ENCODE data around the gene RHOBTB3. TPM values are rescaled to one million over a fixed set of nuclear protein-coding genes. Genes with fewer than 3 reads are reported as not detected.

RHOBTB3 gene
- total RNA-seq, 1 donor from 2014 or later: 73.8 TPM

GRCh38 chr5:95729115-95730010 is 1.8 kb upstream of the RHOBTB3 start:
- H3K27me3 Mint-ChIP-seq (ENCODE audit: low read depth, unreplicated experiment): no peaks in the 10 kb centered on the region
- FAIRE-seq (no peak), DNase-seq (ENCODE audit: low read depth) (no peak)
- peaks cover 1% of the 10 kb centered on the region for H3K9me3 Mint-ChIP-seq (ENCODE audit: unreplicated experiment)
- Histone ChIP-seq H3K4me1 (ENCODE audit: insufficient read depth, low read length) (peaks cover 35% of the 10 kb centered on the region), H3K36me3 (ENCODE audit: insufficient read depth, low read length) (peaks cover 3% of the 10 kb centered on the region), H3K9ac (ENCODE audit: low read length) (peak overlapping the region; percentile 94), H3K4me2 (ENCODE audit: low read length) (peak overlapping the region; percentile 90), H3K79me2 (ENCODE audit: insufficient read depth, low read length) (peaks cover 33% of the 10 kb centered on the region), H4K20me1 (ENCODE audit: insufficient read depth, low read length) (peaks cover 4% of the 10 kb centered on the region), H3K27ac (ENCODE audit: low read depth, low read length) (peak overlapping the region; percentile 86), H3K27me3 (ENCODE audit: insufficient read depth, low read length) (no peaks in the 10 kb centered on the region), H3K9me3 (ENCODE audit: insufficient read depth, low read depth, low read length) (no peaks in the 10 kb centered on the region), H2AFZ (ENCODE audit: low read depth, low read length) (no peak overlapping the region), H3K4me3 (ENCODE audit: insufficient read depth, low read depth, low read length) (no peak overlapping the region)
- peaks cover 6% of the 10 kb centered on the region for H3K36me3 Mint-ChIP-seq (ENCODE audit: low read depth, unreplicated experiment)
- H3K4me1 Mint-ChIP-seq (ENCODE audit: low read depth, unreplicated experiment): peaks cover 40% of the 10 kb centered on the region
- H3K27ac Mint-ChIP-seq (ENCODE audit: unreplicated experiment): peak overlapping the region; percentile 95
- TF ChIP-seq EZH2 (IDR thresholded peaks at IDR 0.05; ENCODE audit: insufficient read depth, low read length): no peak
- no peak for TF ChIP-seq CTCF (IDR thresholded peaks at IDR 0.05; ENCODE audit: insufficient read depth, low read depth, low read length)
- peak overlapping the region; percentile 89 for H3K4me3 Mint-ChIP-seq (ENCODE audit: unreplicated experiment)

DNA sequence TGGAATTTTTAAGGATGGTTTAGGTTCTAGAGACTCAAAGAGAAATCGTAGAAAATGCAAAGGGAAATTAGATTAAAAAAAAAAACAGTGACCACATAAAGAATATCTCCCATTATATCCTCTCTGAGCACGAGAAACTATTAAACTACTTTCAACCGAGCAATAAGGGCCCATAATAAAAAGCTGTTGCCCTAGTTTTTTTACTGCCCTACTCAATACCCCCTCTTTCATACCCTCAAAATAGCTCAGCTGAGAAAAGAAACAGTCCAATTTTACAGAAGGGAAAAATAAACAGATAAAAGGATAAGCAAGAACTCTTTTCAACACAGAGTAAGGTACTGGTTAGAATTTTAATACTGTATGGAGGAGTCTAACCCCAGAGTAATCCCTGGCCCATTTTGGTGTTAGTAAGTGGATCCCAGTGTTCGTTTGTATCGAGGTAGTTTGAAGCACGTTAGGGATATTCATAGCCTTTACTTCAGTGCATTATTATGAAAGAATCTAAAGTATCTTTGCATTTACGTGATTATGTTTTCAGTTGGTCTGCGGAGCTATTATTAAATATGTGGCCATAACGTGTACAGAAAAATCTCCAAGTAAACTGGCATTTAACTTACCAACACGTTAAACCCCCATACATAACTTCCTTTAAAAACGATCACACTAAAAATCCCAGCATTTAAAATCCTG is 980 bp upstream of the RHOBTB3 start:
- no peak for DNase-seq (ENCODE audit: low read depth)
- peaks cover 3% of the 10 kb centered on the region for H3K36me3 ChIP-seq (ENCODE audit: insufficient read depth, low read length)
- peak overlapping the region; percentile 86 for H3K27ac ChIP-seq (ENCODE audit: low read depth, low read length)
- Mint-ChIP-seq H3K4me1 (ENCODE audit: low read depth, unreplicated experiment) (peaks cover 46% of the 10 kb centered on the region), H3K36me3 (ENCODE audit: low read depth, unreplicated experiment) (peaks cover 8% of the 10 kb centered on the region), H3K27me3 (ENCODE audit: low read depth, unreplicated experiment) (no peaks in the 10 kb centered on the region), H3K4me3 (ENCODE audit: unreplicated experiment) (peak overlapping the region; percentile 89), H3K27ac (ENCODE audit: unreplicated experiment) (peak overlapping the region; percentile 95), H3K9me3 (ENCODE audit: unreplicated experiment) (peaks cover 1% of the 10 kb centered on the region)
- H2AFZ ChIP-seq (ENCODE audit: low read depth, low read length): peak overlapping the region; percentile 59
- H3K4me3 ChIP-seq (ENCODE audit: insufficient read depth, low read depth, low read length): peak overlapping the region; percentile 94
- TF ChIP-seq EZH2 (IDR thresholded peaks at IDR 0.05; ENCODE audit: insufficient read depth, low read length): no peak
- H3K79me2 ChIP-seq (ENCODE audit: insufficient read depth, low read length): peaks cover 40% of the 10 kb centered on the region
- H3K4me2 ChIP-seq (ENCODE audit: low read length): peak overlapping the region; percentile 90
- peaks cover 9% of the 10 kb centered on the region for H4K20me1 ChIP-seq (ENCODE audit: insufficient read depth, low read length)
- peaks cover 31% of the 10 kb centered on the region for H3K4me1 ChIP-seq (ENCODE audit: insufficient read depth, low read length)
- no peak for FAIRE-seq
- H3K27me3 ChIP-seq (ENCODE audit: insufficient read depth, low read length): no peaks in the 10 kb centered on the region
- H3K9me3 ChIP-seq (ENCODE audit: insufficient read depth, low read depth, low read length): no peaks in the 10 kb centered on the region
- H3K9ac ChIP-seq (ENCODE audit: low read length): peak overlapping the region; percentile 94

All from astrocyte (in vitro differentiated cells and primary cell).